ENCODE measurements around the gene MRPS35.

Gene MRPS35

GRCh38 chr12:27781680-27782079, 71.0 kb downstream of the MRPS35 start:
- H3K4me3 ChIP-seq (ENCODE audit: low read depth, low read length), result no peak overlapping the region
- TF ChIP-seq, protein P1, sequence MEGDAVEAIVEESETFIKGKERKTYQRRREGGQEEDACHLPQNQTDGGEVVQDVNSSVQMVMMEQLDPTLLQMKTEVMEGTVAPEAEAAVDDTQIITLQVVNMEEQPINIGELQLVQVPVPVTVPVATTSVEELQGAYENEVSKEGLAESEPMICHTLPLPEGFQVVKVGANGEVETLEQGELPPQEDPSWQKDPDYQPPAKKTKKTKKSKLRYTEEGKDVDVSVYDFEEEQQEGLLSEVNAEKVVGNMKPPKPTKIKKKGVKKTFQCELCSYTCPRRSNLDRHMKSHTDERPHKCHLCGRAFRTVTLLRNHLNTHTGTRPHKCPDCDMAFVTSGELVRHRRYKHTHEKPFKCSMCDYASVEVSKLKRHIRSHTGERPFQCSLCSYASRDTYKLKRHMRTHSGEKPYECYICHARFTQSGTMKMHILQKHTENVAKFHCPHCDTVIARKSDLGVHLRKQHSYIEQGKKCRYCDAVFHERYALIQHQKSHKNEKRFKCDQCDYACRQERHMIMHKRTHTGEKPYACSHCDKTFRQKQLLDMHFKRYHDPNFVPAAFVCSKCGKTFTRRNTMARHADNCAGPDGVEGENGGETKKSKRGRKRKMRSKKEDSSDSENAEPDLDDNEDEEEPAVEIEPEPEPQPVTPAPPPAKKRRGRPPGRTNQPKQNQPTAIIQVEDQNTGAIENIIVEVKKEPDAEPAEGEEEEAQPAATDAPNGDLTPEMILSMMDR (IDR thresholded peaks at IDR 0.05; ENCODE audit: borderline replicate concordance, insufficient read depth, low read depth, low read length), result no peak

GRCh38 chr12:27782481-27782880, 71.8 kb downstream of the MRPS35 start:
- H3K4me3 ChIP-seq (ENCODE audit: low read depth, low read length), result no peak overlapping the region
- TF ChIP-seq, protein P1 (IDR thresholded peaks at IDR 0.05; ENCODE audit: borderline replicate concordance, insufficient read depth, low read depth, low read length), result no peak

DNA sequence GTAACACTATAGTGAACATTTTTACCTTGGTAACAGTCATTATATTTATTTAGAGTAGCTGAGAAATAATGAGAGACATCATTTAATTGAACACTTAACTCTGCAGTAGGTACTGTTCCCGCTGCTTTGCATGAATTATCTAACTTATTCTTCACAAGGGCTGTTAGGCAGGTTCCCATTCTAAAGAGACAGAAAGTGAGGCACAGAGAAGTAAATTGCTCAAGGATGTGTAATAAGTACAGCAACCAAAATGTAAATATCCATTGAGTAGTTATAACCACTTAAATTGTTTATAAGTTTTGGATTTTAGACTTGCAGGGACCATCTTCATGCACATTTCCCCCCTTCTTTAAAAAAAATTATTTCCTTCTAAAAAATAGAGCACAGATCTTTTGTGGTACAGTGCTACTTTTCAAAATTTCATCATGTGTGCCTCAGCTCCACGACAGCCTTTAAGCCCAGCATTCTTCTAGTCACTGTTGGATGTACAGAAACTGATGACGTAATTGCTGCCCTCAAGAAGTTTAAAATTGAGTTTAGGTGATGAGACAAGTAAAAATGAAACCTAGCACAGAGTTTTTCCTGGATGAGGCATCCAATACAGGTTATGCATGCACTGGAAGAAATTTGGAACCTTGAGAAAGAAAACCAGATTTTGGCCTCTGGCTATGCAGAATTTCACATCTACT, 75.4 kb downstream of the MRPS35 start:
- TF ChIP-seq, protein P1 (IDR thresholded peaks at IDR 0.05; ENCODE audit: borderline replicate concordance, insufficient read depth, low read depth, low read length), result no peak
- no peak overlapping the region for H3K4me3 ChIP-seq (ENCODE audit: low read depth, low read length)

- no peak overlapping the region for H3K4me3 ChIP-seq (ENCODE audit: low read depth, low read length)
- TF ChIP-seq, protein P1 (IDR thresholded peaks at IDR 0.05; ENCODE audit: borderline replicate concordance, insufficient read depth, low read depth, low read length), result no peak
These were observed 76.9 kb downstream of the MRPS35 start for GRCh38 chr12:27787559-27787958.

DNA sequence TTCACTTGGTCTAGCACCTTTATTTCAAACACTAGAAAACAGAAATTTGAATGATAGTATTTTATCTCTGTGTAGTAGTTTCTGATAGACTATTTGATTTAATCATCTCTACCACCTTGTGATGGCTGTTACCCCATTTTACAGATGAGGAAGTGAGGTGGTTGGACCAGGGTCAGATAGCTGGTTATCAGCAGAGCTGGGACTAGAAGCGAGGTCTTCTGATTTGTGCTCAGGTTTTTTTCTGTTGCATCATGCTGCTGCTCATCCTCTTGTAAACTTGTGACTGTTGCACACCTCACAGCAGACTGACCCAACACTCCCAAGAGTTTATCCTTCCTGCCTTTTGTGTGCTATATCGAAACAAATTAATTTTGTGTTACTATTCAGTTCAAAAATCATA, 79.5 kb downstream of the MRPS35 start:
- no peak overlapping the region for H3K4me3 ChIP-seq (ENCODE audit: low read depth, low read length)
- TF ChIP-seq, protein P1 (IDR thresholded peaks at IDR 0.05; ENCODE audit: borderline replicate concordance, insufficient read depth, low read depth, low read length), result no peak

DNA sequence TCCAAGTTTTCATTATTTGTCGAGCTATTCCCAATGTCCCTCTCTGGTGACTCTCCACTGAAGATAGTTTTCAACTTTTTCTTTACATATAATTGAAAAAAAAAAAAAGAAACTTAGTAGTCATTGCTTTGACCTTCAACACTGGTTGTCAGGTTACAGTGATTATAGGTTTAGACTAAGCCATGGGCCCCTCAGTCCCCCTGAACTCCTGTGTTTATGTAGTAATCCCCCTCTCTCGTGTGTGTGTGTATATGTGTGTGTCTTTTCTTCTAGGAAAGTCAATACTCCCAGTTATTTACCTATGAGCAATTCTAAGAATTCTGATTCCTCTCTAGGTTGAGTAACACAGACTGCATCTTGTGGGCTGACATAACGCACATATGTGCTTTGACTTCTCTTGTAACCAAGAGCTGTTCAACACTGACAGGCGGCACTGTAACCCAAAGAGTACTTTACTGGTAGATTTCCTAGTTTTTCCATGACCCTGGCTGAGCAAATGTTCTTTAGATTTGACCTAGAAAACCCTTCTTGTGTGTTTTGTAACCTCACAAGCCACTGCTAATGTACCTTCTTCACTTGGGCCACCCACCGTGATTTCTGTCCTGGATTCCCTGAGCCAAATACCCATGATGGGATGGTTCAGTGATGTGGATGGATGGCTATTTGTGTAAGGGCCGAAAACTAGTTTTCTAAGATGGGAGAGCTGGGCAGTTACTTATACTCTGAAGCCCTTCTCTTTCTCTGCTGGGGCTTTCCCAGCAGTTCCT, 84.4 kb downstream of the MRPS35 start:
- no peak overlapping the region for H3K4me3 ChIP-seq (ENCODE audit: low read depth, low read length)
- TF ChIP-seq, protein P1 (IDR thresholded peaks at IDR 0.05; ENCODE audit: borderline replicate concordance, insufficient read depth, low read depth, low read length), result no peak

DNA sequence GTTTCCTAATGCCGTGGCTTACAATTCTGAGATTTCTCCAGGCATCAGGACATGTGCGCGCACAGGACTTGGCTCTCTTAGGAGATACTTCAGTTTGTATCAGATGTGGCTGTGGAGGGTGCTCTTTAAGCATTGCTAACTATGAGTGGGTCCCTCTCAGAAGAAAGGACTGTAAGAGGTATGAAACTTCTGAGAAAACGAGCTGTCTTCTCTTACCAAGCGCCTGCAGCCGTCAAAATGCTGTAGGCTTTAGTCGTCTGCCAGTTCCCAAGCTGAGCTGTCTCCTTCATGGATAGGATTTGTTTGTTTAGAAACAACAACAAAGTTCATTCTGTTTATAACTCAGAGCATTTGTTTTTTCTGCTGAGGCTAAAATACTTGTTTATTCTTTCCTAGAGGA, 85.5 kb downstream of the MRPS35 start:
- TF ChIP-seq, protein P1 (IDR thresholded peaks at IDR 0.05; ENCODE audit: borderline replicate concordance, insufficient read depth, low read depth, low read length), result no peak
- no peak overlapping the region for H3K4me3 ChIP-seq (ENCODE audit: low read depth, low read length)
